ENCODE measurements around the gene SEMA3F. TPM values are rescaled to one million over a fixed set of nuclear protein-coding genes. Genes with fewer than 3 reads are reported as not detected.

The SEMA3F gene
- total RNA-seq, 2 experiments from 2014 or later: 0.34 to 0.43 TPM

DNA sequence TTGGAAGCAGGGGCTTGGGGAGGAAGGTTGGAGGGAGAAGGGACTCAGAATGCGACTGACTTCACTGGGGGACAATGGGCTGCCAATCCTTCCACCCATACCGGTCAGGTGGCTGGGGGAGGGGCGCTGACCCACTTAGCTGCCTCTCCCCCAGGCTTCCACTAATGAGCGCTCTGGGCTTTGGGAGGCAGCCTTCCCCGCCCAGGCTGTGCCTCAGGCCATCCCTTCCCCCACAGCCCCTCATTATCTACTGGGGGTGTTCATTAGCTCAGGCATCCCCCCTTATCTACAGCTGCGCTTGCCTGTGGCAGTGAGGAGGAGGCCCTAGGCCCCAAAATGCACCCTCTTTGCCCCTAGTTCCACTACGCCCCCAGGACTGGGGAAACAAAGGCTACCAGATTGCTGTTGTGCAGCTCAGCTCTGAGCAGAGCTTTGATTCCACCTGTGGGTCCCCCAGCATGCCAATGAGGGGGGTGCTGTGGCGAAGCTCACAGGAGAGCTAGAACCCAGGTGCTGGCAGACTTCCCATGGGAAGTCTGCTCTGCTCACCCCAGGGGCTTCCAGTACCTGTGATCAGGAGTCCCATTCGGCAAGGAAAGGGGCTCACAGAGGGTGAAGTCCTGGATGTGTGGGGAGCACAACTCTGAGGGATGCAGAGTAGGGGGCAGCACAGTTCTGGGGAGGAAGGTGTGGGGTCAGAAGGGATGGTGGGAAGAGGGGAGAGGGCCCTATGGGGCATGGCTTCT lies 29.4 kb upstream of the SEMA3F start:
- ChIA-PET POLR2A (no interaction called here), CTCF (interaction anchor here (6.4 kb wide), 1 partner anchor 66 kb away, joined by 30 read pairs; the partner anchor contains the start of gene GNAT1)
- Mint-ChIP-seq H3K4me1 (ENCODE audit: low read depth) (no peaks in the 10 kb centered on the region), H3K9me3 (no peaks in the 10 kb centered on the region), H3K27me3 (no peaks in the 10 kb centered on the region), H3K27ac (no peak overlapping the region), H3K4me3 (no peak overlapping the region), H3K36me3 (ENCODE audit: low read depth) (no peaks in the 10 kb centered on the region)
- no peak for ATAC-seq
- TF ChIP-seq, protein P1, sequence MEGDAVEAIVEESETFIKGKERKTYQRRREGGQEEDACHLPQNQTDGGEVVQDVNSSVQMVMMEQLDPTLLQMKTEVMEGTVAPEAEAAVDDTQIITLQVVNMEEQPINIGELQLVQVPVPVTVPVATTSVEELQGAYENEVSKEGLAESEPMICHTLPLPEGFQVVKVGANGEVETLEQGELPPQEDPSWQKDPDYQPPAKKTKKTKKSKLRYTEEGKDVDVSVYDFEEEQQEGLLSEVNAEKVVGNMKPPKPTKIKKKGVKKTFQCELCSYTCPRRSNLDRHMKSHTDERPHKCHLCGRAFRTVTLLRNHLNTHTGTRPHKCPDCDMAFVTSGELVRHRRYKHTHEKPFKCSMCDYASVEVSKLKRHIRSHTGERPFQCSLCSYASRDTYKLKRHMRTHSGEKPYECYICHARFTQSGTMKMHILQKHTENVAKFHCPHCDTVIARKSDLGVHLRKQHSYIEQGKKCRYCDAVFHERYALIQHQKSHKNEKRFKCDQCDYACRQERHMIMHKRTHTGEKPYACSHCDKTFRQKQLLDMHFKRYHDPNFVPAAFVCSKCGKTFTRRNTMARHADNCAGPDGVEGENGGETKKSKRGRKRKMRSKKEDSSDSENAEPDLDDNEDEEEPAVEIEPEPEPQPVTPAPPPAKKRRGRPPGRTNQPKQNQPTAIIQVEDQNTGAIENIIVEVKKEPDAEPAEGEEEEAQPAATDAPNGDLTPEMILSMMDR (IDR thresholded peaks at IDR 0.05): no peak
- intact Hi-C loops (cut with micrococcal nuclease): no loop called here
- no peak for DNase-seq

DNA sequence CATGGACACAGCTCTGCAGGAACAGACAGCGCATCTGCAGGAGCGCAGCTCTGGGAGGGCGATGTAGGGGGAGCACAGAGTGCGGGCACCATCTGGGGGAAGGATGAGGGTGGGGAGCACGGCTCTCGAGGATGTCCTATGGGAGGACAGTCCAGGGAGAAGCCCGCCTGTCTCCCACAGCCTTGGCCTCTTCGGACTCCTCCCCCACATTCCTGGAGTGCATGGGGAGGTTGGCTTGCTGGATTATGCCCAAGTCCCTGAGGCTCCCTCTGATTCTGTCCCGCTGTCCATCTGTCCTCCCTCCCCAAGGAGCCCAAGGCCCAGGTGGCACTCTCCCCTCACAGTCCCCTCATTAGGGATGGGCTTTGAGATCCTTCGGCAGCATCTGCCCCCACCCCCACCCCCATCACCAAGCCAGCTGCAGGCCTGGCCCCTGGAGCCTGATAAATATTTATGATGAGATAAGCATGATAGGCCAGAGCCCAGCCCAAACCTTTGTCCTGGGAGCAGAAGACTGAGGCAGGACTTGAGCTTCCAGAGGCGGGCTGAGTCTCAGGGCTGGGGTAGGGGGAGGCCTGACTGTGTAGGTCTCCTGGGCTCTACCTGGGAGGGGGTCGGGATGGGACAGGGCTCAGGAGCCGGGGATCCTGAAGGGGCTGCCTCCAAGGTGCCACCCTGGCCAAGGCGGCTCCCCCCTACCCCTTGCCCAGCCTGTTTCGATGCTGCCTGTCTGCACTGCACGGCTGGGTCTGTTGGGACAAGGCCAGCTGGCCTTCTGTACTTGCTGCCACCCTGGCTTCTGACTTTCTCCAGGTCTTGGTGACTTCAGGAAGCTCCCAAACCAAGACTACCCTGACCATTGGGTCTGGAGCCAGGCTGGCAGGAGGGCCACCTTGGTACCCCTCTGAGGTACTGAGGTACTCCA lies 28.6 kb upstream of the SEMA3F start:
- CTCF ChIA-PET: interaction anchor here (0.7 to 6.4 kb wide), 2 partner anchors 65 to 66 kb away, joined by 3 to 30 read pairs; partner anchors contain the start of gene GNAT1
- Mint-ChIP-seq H3K27ac (no peak overlapping the region), H3K4me3 (no peak overlapping the region), H3K9me3 (no peaks in the 10 kb centered on the region), H3K27me3 (no peaks in the 10 kb centered on the region), H3K36me3 (ENCODE audit: low read depth) (no peaks in the 10 kb centered on the region), H3K4me1 (ENCODE audit: low read depth) (no peaks in the 10 kb centered on the region)
- TF ChIP-seq, protein P1 (IDR thresholded peaks at IDR 0.05): no peak
- intact Hi-C loops (cut with micrococcal nuclease): no loop called here
- ATAC-seq (no peak), DNase-seq (no peak)
- POLR2A ChIA-PET: no interaction called here

DNA sequence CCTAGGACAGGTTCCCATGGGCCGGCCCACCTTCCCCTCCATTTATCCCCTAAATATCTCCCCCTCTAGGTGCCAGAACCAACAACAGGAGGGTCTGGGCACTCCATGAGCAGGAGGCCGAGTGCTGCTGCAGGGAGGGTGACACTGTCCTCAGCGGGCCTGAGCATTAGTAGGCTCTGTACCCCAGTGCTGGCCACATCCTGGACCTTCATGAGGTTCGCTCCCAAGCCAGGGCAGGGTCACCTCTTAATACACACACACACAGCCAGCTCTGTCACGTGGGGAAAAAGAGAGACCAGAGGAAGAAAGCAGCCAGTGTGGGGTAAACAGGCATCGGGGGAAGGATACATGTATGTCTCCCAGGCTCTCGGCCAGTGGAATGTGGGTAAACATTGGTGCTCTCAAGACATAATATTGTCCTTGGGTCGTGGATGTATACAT lies 27.9 kb upstream of the SEMA3F start:
- H3K27ac Mint-ChIP-seq: no peak overlapping the region
- H3K4me3 Mint-ChIP-seq: no peak overlapping the region
- POLR2A ChIA-PET: interaction anchor here (0.5 kb wide), 1 partner anchor 793 kb away, joined by 3 read pairs; no protein-coding TSS in a partner anchor

DNA sequence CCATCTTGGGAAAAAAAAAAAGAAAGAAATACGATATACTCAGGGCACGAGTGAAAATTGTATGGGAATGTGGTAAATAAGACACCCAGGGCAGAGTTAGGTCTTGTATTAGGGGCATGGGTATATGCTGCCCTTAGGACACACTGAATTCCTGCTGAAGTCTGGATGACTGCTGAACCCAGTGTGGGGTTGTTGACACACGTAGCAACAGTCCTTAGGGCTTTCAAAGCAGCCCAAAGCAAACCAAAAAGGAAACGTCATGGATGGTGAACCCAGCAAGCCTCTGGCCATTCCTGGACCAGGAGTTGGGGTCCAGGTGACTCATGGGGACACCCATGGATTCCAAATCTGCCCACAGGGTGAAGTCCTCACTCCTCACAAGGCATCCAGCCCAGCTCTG lies 27.1 kb upstream of the SEMA3F start:
- no peak for DNase-seq
- no peaks in the 10 kb centered on the region for H3K27me3 Mint-ChIP-seq
- TF ChIP-seq, protein P1 (IDR thresholded peaks at IDR 0.05): no peak
- intact Hi-C loops (cut with micrococcal nuclease): no loop called here
- H3K4me3 Mint-ChIP-seq: no peak overlapping the region
- no peaks in the 10 kb centered on the region for H3K9me3 Mint-ChIP-seq
- no peaks in the 10 kb centered on the region for H3K36me3 Mint-ChIP-seq (ENCODE audit: low read depth)
- ChIA-PET CTCF (no interaction called here), POLR2A (interaction anchor here (0.5 kb wide), 1 partner anchor 794 kb away, joined by 3 read pairs; no protein-coding TSS in a partner anchor)
- no peak for ATAC-seq
- H3K4me1 Mint-ChIP-seq (ENCODE audit: low read depth): no peaks in the 10 kb centered on the region
- H3K27ac Mint-ChIP-seq: no peak overlapping the region

More for the DNA sequence above, 27.9 kb upstream of the SEMA3F start:
- no peaks in the 10 kb centered on the region for H3K4me1 Mint-ChIP-seq (ENCODE audit: low read depth)
- CTCF ChIA-PET: interaction anchor here (0.7 kb wide), 1 partner anchor 65 kb away, joined by 3 read pairs; no protein-coding TSS in a partner anchor
- H3K9me3 Mint-ChIP-seq: no peaks in the 10 kb centered on the region
- ATAC-seq (no peak), DNase-seq (no peak)
- TF ChIP-seq, protein P1 (IDR thresholded peaks at IDR 0.05): no peak
- intact Hi-C loops (cut with micrococcal nuclease): no loop called here
- no peaks in the 10 kb centered on the region for H3K27me3 Mint-ChIP-seq
- H3K36me3 Mint-ChIP-seq (ENCODE audit: low read depth): no peaks in the 10 kb centered on the region

Data from activated CD8-positive, alpha-beta T cell treated with anti-CD3 and anti-CD28 coated beads for 36 hours (primary cell).